Right lobe of liver (tissue), 6 donors: Measurements from ENCODE around the gene NPL. TPM values are rescaled to one million over a fixed set of nuclear protein-coding genes. Genes with fewer than 3 reads are reported as not detected.

Experiments used
- ATAC-seq, 4 donors: fragments of 200-7000 bp; cut with Tn5 transposase; one replicate each; pipeline ENCODE4 v1.9.1; 2020; ENCODE audit warnings: mild to moderate bottlenecking in 4 of 4, moderate library complexity in 4 of 4
- DNase-seq, 3 donors: peaks; one replicate each; pipeline ENCODE4 v3.0.0-alpha.2; 2020
- H3K27ac ChIP-seq, 3 donors: fragments of 200-600 bp; one replicate each; pipeline ENCODE4 v1.8.0; 2022
- H3K27me3 ChIP-seq, 2 donors: fragments of 200-600 bp; one replicate each; pipeline ENCODE4 v1.8.0; 2022
- H3K36me3 ChIP-seq, 4 donors: fragments of 200-600 bp; sonication (generic) in 1 of 4; one replicate each; pipeline versions ENCODE4 v1.5.1 to v1.8.0; 2017 to 2022; ENCODE audit warnings: control low read depth in 1 of 4
- H3K4me1 ChIP-seq, 4 donors: fragments of 200-600 bp; sonication (generic) in 1 of 4; one replicate each; pipeline versions ENCODE4 v1.5.1 to v1.8.0; 2017 to 2022; ENCODE audit warnings: control low read depth in 1 of 4
- H3K4me3 ChIP-seq, 3 donors: fragments of 200-600 bp; one replicate each; pipeline ENCODE4 v1.8.0; 2022
- H3K9me3 ChIP-seq, 4 donors: fragments of 200-600 bp; sonication (generic) in 1 of 4; one replicate each; pipeline versions ENCODE4 v1.5.1 to v1.8.0; 2017 to 2022; ENCODE audit warnings: control low read depth in 1 of 4
- POLR2A ChIP-seq: fragments of 450-650 bp; IDR thresholded peaks from one replicate; pipeline ENCODE4 v1.6.1; 2017; ENCODE audit warnings: antibody characterized with exemption, mild to moderate bottlenecking
- WGBS: methylation state at CpG from one replicate; pipeline ENCODE4 v1.1.6; 2018; ENCODE audit warnings: low coverage, low lambda C conversion rate; ENCODE audit not compliant: insufficient coverage; ENCODE audit errors: missing lambda C conversion rate; 5-methylcytosine and 5-hydroxymethylcytosine counted together
- intact Hi-C, 2 donors: fragments of 100-400 bp; cut with DNase I; formaldehyde crosslinking; loops; one replicate each; pipeline versions ENCODE4 v1.11.2 to v1.14.1; 2022
- total RNA-seq, 6 experiments: library from RNA; depleted of rRNA in 2 of 6; stranded (reverse); fragments of >200 nt in 2 of 6; fragmentation: NEBNext Ultra II Directional in 3 of 6; extraction: Animal tissue kit (Norgen Biotek cat#: 25700) in 3 of 6; gene quantifications; one replicate each; pipeline versions ENCODE4 v1.1.0 to v1.2.4, GENCODE V29; 2016 to 2023
- TF ChIP-seq, protein P1 (sequence below), 4 donors: fragments of 200-600 bp in 3 of 4; fragments of 450-650 bp in 1 of 4; IDR thresholded peaks; one replicate each; pipeline versions ENCODE4 v1.5.1 to v1.8.0; 2016 to 2022; ENCODE audit warnings: antibody characterized with exemption in 4 of 4, mild to moderate bottlenecking in 2 of 4
- donor health status: DM: no; HTN: yes; CAD: no.
- donor health status: DM: no; HTN: no; CAD: no.
- donor health status: DM: no; HTN: no; CAD: no.
- donor health status: DM: no; HTN: yes; CAD: no.
- donor health status: DM: no; HTN: yes; CAD: no.

Gene NPL
- total RNA-seq, 6 experiments from 2014 or later, result 10.1 to 28.1 (median 14.4) TPM

GRCh38 chr1:182829285-182829932, 39.8 kb downstream of the NPL start:
- Histone ChIP-seq H3K27ac (no peak overlapping the region), H3K4me1 (no peaks in the 10 kb centered on the region), H3K27me3 (no peaks in the 10 kb centered on the region), H3K9me3 (no peaks in the 10 kb centered on the region), H3K4me3 (no peak overlapping the region), H3K36me3 (peaks cover 0 to 12% (median 1%) of the 10 kb centered on the region in 4 donors)
- 63% methylated on average over 5 of the region's 5 CpGs for WGBS
- DNase-seq (no peak), ATAC-seq (no peak)
- intact Hi-C loops, result no loop called here
- no peak for TF ChIP-seq POLR2A
- TF ChIP-seq, protein P1, sequence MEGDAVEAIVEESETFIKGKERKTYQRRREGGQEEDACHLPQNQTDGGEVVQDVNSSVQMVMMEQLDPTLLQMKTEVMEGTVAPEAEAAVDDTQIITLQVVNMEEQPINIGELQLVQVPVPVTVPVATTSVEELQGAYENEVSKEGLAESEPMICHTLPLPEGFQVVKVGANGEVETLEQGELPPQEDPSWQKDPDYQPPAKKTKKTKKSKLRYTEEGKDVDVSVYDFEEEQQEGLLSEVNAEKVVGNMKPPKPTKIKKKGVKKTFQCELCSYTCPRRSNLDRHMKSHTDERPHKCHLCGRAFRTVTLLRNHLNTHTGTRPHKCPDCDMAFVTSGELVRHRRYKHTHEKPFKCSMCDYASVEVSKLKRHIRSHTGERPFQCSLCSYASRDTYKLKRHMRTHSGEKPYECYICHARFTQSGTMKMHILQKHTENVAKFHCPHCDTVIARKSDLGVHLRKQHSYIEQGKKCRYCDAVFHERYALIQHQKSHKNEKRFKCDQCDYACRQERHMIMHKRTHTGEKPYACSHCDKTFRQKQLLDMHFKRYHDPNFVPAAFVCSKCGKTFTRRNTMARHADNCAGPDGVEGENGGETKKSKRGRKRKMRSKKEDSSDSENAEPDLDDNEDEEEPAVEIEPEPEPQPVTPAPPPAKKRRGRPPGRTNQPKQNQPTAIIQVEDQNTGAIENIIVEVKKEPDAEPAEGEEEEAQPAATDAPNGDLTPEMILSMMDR (IDR thresholded peaks at IDR 0.05), result no peak

DNA sequence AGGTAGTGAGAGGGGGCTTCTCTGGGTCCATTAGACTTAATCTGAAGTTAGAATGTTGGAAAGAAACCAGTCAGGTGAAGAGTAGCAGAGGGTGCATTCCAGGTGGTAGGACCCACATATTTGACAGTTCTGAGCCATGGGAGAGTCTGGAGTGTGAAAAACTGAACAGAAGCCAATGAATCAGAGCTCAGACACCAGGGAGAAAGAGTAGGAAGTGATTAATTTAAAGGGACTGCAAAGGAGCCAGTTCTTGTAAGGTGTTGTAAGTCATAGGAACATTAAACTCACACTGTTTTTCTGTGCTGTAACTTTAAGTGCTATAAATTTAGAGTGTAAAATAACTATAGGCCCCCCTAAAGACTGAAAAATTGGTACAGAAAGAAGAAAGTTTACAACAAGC, 43.7 kb downstream of the NPL start:
- H3K4me3 ChIP-seq, result no peak overlapping the region
- no peaks in the 10 kb centered on the region for H3K4me1 ChIP-seq
- no peak for TF ChIP-seq POLR2A
- TF ChIP-seq, protein P1 (IDR thresholded peaks at IDR 0.05), result no peak
- ATAC-seq (no peak), DNase-seq (no peak)
- H3K27ac ChIP-seq, result no peak overlapping the region
- H3K27me3 ChIP-seq, result no peaks in the 10 kb centered on the region
- H3K9me3 ChIP-seq, result no peaks in the 10 kb centered on the region
- peaks cover 0 to 8% (median 1%) of the 10 kb centered on the region in 4 donors for H3K36me3 ChIP-seq
- intact Hi-C loops, result no loop called here

DNA sequence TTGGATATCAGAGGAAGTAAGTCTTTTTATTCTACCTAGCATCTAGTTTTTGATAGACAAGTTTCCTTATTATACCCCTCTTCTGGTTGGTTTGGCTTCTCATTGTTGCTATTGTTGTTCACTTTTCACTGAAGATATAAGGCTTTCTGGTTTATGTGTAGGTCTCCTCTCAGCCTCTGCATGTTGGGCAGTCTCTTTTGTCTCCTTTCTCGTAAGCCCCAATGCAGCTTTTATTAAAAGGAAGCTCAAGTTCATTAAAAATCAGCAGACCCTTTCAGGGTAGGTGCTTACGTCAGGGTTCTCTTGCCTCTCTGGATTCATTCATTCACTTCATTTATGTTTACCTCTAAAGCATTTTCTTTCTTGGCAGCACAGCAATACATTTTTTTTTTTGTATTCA, 44.8 kb downstream of the NPL start:
- ATAC-seq (no peak), DNase-seq (no peak)
- no peaks in the 10 kb centered on the region for H3K9me3 ChIP-seq
- 85% methylated on average over 2 of the region's 2 CpGs for WGBS
- intact Hi-C loops, result no loop called here
- no peak overlapping the region for H3K27ac ChIP-seq
- no peak for TF ChIP-seq POLR2A
- TF ChIP-seq, protein P1 (IDR thresholded peaks at IDR 0.05), result no peak
- peaks cover 0 to 5% (median 0%) of the 10 kb centered on the region in 4 donors for H3K4me1 ChIP-seq
- H3K4me3 ChIP-seq, result no peak overlapping the region
- H3K27me3 ChIP-seq, result no peaks in the 10 kb centered on the region
- H3K36me3 ChIP-seq, result no peaks in the 10 kb centered on the region

DNA sequence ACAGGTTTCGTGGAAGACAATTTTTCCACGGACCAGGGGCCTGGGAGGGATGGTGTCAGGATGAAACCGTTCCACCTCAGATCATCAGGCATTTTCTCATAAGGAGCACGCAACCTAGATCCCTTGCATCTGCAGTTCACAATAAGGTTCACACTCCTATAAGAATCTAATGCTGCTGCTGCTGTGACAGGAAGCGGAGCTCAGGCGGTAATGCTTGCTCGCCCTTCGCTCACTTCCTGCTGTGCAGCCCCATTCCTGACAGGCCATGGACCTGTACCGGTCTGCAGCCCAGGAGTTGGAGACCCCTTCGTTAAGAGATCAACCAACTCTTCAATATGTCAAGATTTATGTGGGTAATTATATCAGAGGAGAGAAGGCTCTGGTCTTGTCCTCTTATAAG, 46.2 kb downstream of the NPL start:
- WGBS, result 70% methylated on average over 8 of the region's 10 CpGs
- TF ChIP-seq, protein P1 (IDR thresholded peaks at IDR 0.05), result no peak
- no peak for TF ChIP-seq POLR2A
- Histone ChIP-seq H3K36me3 (no peaks in the 10 kb centered on the region), H3K4me1 (peaks cover 0 to 12% (median 3%) of the 10 kb centered on the region in 4 donors), H3K27me3 (no peaks in the 10 kb centered on the region), H3K9me3 (no peaks in the 10 kb centered on the region), H3K27ac (no peak overlapping the region), H3K4me3 (no peak overlapping the region)
- ATAC-seq, result no peak
- DNase-seq, result no peak
- intact Hi-C loops, result no loop called here
